SJCRH30 (cell line): ENCODE data around the gene CDH6. TPM values are rescaled to one million over a fixed set of nuclear protein-coding genes. Genes with fewer than 3 reads are reported as not detected.
A peak's percentile ranks its signal among the peaks of the same experiment; 100 is the strongest.

Experiments used
- DNase-seq, 2 experiments: peaks; one replicate each; pipeline ENCODE4 v3.0.0-alpha.2; 2015 to 2020
- H3K27ac ChIP-seq: fragments of 250-450 bp; sonication (Bioruptor Pico); 2 replicates; pipeline ENCODE4 v1.5.1; 2020; ENCODE audit warnings: mild to moderate bottlenecking, moderate library complexity
- H3K27me3 ChIP-seq: fragments of 250-450 bp; sonication (Bioruptor Pico); 2 replicates; pipeline ENCODE4 v1.5.1; 2020; ENCODE audit warnings: mild to moderate bottlenecking, moderate library complexity
- H3K36me3 ChIP-seq: fragments of 250-450 bp; sonication (Bioruptor Pico); 2 replicates; pipeline ENCODE4 v1.5.1; 2020; ENCODE audit warnings: mild to moderate bottlenecking, moderate library complexity
- H3K4me1 ChIP-seq: fragments of 250-450 bp; sonication (Bioruptor Pico); 2 replicates; pipeline ENCODE4 v1.5.1; 2020; ENCODE audit warnings: mild to moderate bottlenecking, moderate library complexity
- H3K4me3 ChIP-seq: fragments of 250-450 bp; sonication (Bioruptor Pico); 2 replicates; pipeline ENCODE4 v1.5.1; 2020; ENCODE audit warnings: mild to moderate bottlenecking, moderate library complexity
- H3K9me3 ChIP-seq: fragments of 250-450 bp; sonication (Bioruptor Pico); replicated peaks from 2 replicates; pipeline ENCODE4 v1.5.1; 2020; ENCODE audit warnings: mild to moderate bottlenecking, moderate library complexity
- total RNA-seq: library from RNA; depleted of rRNA; stranded (reverse); fragments of >200 nt; shearing (Covaris generic); gene quantifications from 2 replicates; pipeline ENCODE4 v1.2.3, GENCODE V29; 2014

Gene CDH6
- total RNA-seq, 1 experiment from 2014 or later = 8.3 TPM

- peak in 1 of 2 experiments; percentile 81 for DNase-seq
- no peaks in the 10 kb centered on the region for H3K36me3 ChIP-seq
These were observed 6.7 kb upstream of the CDH6 start for GRCh38 chr5:31186672-31187267.

DNA sequence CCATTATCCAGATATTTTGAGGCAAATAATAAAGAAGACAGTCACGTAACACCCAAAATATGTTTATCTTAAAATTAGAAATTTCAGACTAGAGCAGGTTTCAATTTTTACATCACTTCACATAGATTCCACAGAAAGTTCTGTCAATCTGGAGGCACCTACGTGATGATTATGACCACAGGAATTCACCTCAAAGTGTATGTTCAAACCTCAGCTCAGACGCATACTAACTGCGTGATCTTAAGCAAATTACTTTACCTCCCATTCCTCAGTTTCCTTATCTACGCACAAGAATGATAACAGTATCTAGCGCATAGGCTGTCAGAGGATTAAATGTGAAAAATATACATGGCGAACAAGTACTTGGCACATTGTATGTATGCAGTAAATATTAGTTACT lies 5.9 kb upstream of the CDH6 start:
- DNase-seq = no peak
- H3K27me3 ChIP-seq = no peaks in the 10 kb centered on the region
- 0 out of 2 replicates have a peak, but pooled peaks cover under 1% of the 10 kb centered on the region for H3K4me1 ChIP-seq
- no peaks in the 10 kb centered on the region for H3K36me3 ChIP-seq
- no peaks in the 10 kb centered on the region for H3K9me3 ChIP-seq
- H3K27ac ChIP-seq = no peak overlapping the region
- no peak overlapping the region for H3K4me3 ChIP-seq

More at GRCh38 chr5:31186672-31187267, 6.7 kb upstream of the CDH6 start:
- no peaks in the 10 kb centered on the region for H3K9me3 ChIP-seq
- H3K4me1 ChIP-seq = no peaks in the 10 kb centered on the region
- no peak overlapping the region for H3K4me3 ChIP-seq
- no peaks in the 10 kb centered on the region for H3K27me3 ChIP-seq
- no peak overlapping the region for H3K27ac ChIP-seq

DNA sequence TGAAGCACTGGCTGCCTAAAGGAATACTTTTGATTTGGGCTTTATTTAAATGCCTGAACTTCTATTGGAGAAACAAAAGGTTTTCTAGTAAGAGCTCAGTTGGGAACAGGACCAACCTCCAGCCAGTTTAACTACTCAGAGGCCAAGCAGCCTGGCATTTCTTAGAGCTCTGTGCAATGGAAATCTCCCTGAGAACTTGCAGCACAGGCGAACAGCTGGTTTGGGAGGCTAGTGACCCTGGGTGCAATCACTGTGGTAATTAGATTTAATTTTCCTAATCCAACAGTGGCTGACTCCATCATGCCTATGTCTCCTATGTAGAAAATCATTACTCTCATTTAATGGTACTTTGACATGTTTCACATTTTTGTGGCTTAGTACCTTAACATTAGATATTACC lies 1.0 kb upstream of the CDH6 start:
- Histone ChIP-seq H3K9me3 (no peaks in the 10 kb centered on the region), H3K27me3 (no peaks in the 10 kb centered on the region), H3K4me1 (0 out of 2 replicates have a peak, but pooled peaks cover 4% of the 10 kb centered on the region), H3K4me3 (no peak overlapping the region), H3K36me3 (no peaks in the 10 kb centered on the region), H3K27ac (no peak overlapping the region)
- peak in 1 of 2 experiments; percentile 51 for DNase-seq

DNA sequence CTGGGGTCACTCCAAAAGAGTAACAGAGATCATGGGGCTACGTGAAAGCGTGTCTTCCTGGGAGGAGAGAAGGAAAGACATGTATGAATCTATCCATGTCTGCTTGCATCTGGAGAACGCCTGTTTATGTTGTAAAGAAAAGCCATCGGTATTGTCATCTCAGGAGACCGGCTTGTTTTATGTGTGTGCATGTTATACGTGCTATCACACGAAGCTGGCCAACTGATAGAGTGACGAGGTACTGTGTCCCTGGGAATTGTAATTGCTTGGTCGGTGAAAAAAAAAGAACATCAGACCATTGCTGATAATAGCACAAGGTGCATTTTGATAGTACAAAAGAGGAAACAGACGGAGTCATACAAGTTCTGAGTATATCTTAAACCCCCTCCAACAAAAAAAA lies 370 bp upstream of the CDH6 start:
- Histone ChIP-seq H3K4me3 (peak overlapping the region; percentile 61), H3K36me3 (no peaks in the 10 kb centered on the region), H3K9me3 (no peaks in the 10 kb centered on the region), H3K4me1 (0 out of 2 replicates have a peak, but pooled peaks cover 4% of the 10 kb centered on the region), H3K27me3 (no peaks in the 10 kb centered on the region), H3K27ac (no peak overlapping the region)
- DNase-seq = no peak

GRCh38 chr5:31194468-31194813 lies 955 bp downstream of the CDH6 start:
- H3K4me1 ChIP-seq = 0 out of 2 replicates have a peak, but pooled peaks cover 4% of the 10 kb centered on the region
- no peaks in the 10 kb centered on the region for H3K9me3 ChIP-seq
- no peak overlapping the region for H3K27ac ChIP-seq
- H3K27me3 ChIP-seq = no peaks in the 10 kb centered on the region
- peak overlapping the region; percentile 61 for H3K4me3 ChIP-seq
- H3K36me3 ChIP-seq = no peaks in the 10 kb centered on the region
- DNase-seq = peak in 1 of 2 experiments; percentile 24

DNA sequence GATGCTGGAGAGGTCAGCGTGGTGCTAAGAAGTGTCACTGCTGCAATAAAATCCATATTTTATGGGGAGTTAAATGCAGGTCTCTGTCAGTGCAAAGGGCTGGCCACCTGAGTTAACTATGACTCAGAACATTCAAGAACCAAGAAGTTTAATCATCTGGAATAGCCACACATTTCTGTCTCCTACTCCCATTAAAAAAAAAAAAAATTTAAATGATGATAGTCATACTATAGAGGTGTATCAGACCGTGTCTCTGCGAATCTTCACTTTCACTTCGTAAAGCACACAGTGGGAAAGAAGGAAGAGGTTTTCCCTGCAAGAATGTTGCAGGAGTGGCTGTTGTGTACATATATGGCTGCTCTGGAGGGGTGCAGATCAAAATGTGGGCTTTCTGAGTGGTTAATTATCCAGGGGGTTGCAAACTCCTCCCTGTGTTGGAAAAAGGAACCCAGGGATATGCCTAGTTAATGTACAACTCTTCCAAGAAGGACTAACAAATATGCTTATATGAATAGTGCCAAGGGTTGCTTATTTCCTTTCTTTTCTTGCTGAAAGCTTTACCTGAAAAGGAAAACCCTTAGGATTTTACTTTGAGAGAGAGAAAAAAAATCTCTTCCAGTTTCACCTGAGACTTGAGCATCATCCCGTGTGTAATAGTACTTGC lies 1.5 kb downstream of the CDH6 start:
- Histone ChIP-seq H3K27ac (no peak overlapping the region), H3K4me1 (0 out of 2 replicates have a peak, but pooled peaks cover 4% of the 10 kb centered on the region), H3K36me3 (no peaks in the 10 kb centered on the region), H3K9me3 (no peaks in the 10 kb centered on the region), H3K4me3 (peak overlapping the region; percentile 61), H3K27me3 (no peaks in the 10 kb centered on the region)
- DNase-seq = no peak

GRCh38 chr5:31196309-31196708 lies 2.8 kb downstream of the CDH6 start:
- H3K36me3 ChIP-seq = no peaks in the 10 kb centered on the region
- H3K9me3 ChIP-seq = no peaks in the 10 kb centered on the region
- H3K4me3 ChIP-seq = no peak overlapping the region
- H3K27ac ChIP-seq = no peak overlapping the region
- peak; percentile 14 to 60 for DNase-seq
- 0 out of 2 replicates have a peak, but pooled peaks cover 4% of the 10 kb centered on the region for H3K4me1 ChIP-seq
- H3K27me3 ChIP-seq = no peaks in the 10 kb centered on the region

GRCh38 chr5:31197183-31197582 lies 3.7 kb downstream of the CDH6 start:
- H3K36me3 ChIP-seq = no peaks in the 10 kb centered on the region
- no peak for DNase-seq
- H3K9me3 ChIP-seq = no peaks in the 10 kb centered on the region
- H3K4me1 ChIP-seq = 0 out of 2 replicates have a peak, but pooled peaks cover 4% of the 10 kb centered on the region
- no peak overlapping the region for H3K27ac ChIP-seq
- H3K27me3 ChIP-seq = no peaks in the 10 kb centered on the region
- no peak overlapping the region for H3K4me3 ChIP-seq

DNA sequence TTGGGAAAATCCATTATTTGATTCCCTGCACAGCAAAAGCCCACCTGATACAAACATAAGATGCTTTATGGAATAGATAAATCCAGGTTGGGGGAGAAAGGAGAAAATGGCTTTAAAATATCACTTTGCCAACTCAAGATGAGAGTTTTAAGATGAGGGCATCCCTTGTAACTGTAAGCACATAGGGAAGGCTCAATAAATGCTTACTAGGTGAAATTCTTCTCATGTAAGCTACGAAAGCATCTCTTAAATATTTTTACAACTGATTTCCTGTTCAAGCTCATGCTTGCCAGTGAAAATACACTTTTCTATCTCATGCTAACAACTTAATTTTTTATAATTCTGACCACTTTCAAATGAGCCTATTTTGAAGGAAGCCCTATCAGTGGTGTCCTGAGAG lies 11.5 kb downstream of the CDH6 start:
- Histone ChIP-seq H3K4me3 (no peak overlapping the region), H3K27me3 (no peaks in the 10 kb centered on the region), H3K9me3 (no peaks in the 10 kb centered on the region), H3K27ac (no peak overlapping the region), H3K4me1 (no peaks in the 10 kb centered on the region), H3K36me3 (no peaks in the 10 kb centered on the region)
- no peak for DNase-seq

GRCh38 chr5:31208043-31208442 lies 14.6 kb downstream of the CDH6 start:
- Histone ChIP-seq H3K27me3 (no peaks in the 10 kb centered on the region), H3K27ac (no peak overlapping the region), H3K36me3 (no peaks in the 10 kb centered on the region), H3K4me3 (no peak overlapping the region), H3K4me1 (no peaks in the 10 kb centered on the region), H3K9me3 (no peaks in the 10 kb centered on the region; the same call in 1 of the 2 replicates)
- no peak for DNase-seq

GRCh38 chr5:31209334-31209733 lies 15.8 kb downstream of the CDH6 start:
- DNase-seq = no peak
- no peaks in the 10 kb centered on the region for H3K36me3 ChIP-seq
- no peaks in the 10 kb centered on the region for H3K27me3 ChIP-seq
- no peaks in the 10 kb centered on the region; the same call in 1 of the 2 replicates for H3K9me3 ChIP-seq
- H3K27ac ChIP-seq = no peak overlapping the region
- H3K4me3 ChIP-seq = no peak overlapping the region
- no peaks in the 10 kb centered on the region for H3K4me1 ChIP-seq

- no peaks in the 10 kb centered on the region; the same call in 1 of the 2 replicates for H3K9me3 ChIP-seq
- H3K27ac ChIP-seq = no peak overlapping the region
- no peak for DNase-seq
- H3K36me3 ChIP-seq = no peaks in the 10 kb centered on the region
- no peaks in the 10 kb centered on the region for H3K27me3 ChIP-seq
- H3K4me1 ChIP-seq = no peaks in the 10 kb centered on the region
- H3K4me3 ChIP-seq = no peak overlapping the region
These were observed 17.6 kb downstream of the CDH6 start for GRCh38 chr5:31211098-31211497.

- no peak for DNase-seq
- H3K27me3 ChIP-seq = peaks cover 3% of the 10 kb centered on the region; the same call in 1 of the 2 replicates
- no peak overlapping the region for H3K4me3 ChIP-seq
- H3K9me3 ChIP-seq = no peaks in the 10 kb centered on the region; the same call in 1 of the 2 replicates
- no peak overlapping the region for H3K27ac ChIP-seq
- no peaks in the 10 kb centered on the region for H3K36me3 ChIP-seq
- H3K4me1 ChIP-seq = no peaks in the 10 kb centered on the region
These were observed 19.8 kb downstream of the CDH6 start for GRCh38 chr5:31213257-31213656.

DNA sequence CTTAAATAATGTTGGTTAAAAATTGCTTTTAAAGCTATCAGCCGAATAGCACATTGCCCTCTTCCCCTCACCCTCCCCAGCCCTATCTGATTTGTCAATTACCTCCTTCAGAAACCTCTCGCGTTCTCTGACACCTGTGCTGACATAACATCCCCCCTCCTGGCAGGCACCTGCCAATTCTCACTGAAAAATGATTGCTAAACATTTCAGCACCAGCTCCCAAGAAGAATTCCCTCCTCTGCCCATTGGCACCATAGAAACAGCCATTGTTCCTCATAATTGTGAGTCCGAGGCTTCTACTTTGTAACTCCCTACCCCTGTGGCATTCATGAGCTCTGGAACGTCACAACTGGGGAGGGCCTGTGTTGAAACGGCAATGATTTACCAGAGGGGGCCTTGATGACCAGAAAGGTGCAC lies 20.2 kb downstream of the CDH6 start:
- no peak overlapping the region for H3K27ac ChIP-seq
- H3K4me1 ChIP-seq = no peaks in the 10 kb centered on the region
- no peaks in the 10 kb centered on the region for H3K36me3 ChIP-seq
- DNase-seq = no peak
- H3K27me3 ChIP-seq = peaks cover 3% of the 10 kb centered on the region; the same call in 1 of the 2 replicates
- no peaks in the 10 kb centered on the region; the same call in 1 of the 2 replicates for H3K9me3 ChIP-seq
- no peak overlapping the region for H3K4me3 ChIP-seq

- no peak for DNase-seq
- peaks cover 3% of the 10 kb centered on the region; the same call in 1 of the 2 replicates for H3K27me3 ChIP-seq
- H3K4me1 ChIP-seq = no peaks in the 10 kb centered on the region
- H3K36me3 ChIP-seq = no peaks in the 10 kb centered on the region
- no peaks in the 10 kb centered on the region; the same call in 1 of the 2 replicates for H3K9me3 ChIP-seq
- H3K27ac ChIP-seq = no peak overlapping the region
- H3K4me3 ChIP-seq = no peak overlapping the region
These were observed 20.7 kb downstream of the CDH6 start for GRCh38 chr5:31214229-31214628.
